Ascending aorta (tissue), 2 donors: ENCODE results near the gene LGMN. TPM values are rescaled to one million over a fixed set of nuclear protein-coding genes. Genes with fewer than 3 reads are reported as not detected.

Experiments
- DNase-seq, 2 donors: peaks; one replicate each; pipeline ENCODE4 v3.0.0-alpha.2; 2019; ENCODE audit warnings: low spot score in 2 of 2
- H3K27ac ChIP-seq, 2 donors: fragments of 200-600 bp; sonication (generic); one replicate each; pipeline ENCODE4 v1.5.1; 2016 to 2017; ENCODE audit warnings: mild to moderate bottlenecking in 1 of 2
- H3K27me3 ChIP-seq: fragments of 200-600 bp; sonication (generic); one replicate; pipeline ENCODE4 v1.5.1; 2017
- H3K36me3 ChIP-seq, 2 donors: fragments of 200-600 bp; sonication (generic); one replicate each; pipeline ENCODE4 v1.5.1; 2016
- H3K4me1 ChIP-seq, 2 donors: fragments of 200-600 bp; sonication (generic); one replicate each; pipeline ENCODE4 v1.5.1; 2016 to 2017; ENCODE audit warnings: mild to moderate bottlenecking in 1 of 2
- H3K4me3 ChIP-seq, 2 donors: fragments of 200-600 bp; sonication (generic); one replicate each; pipeline ENCODE4 v1.5.1; 2016 to 2017; ENCODE audit warnings: mild to moderate bottlenecking in 1 of 2
- H3K9me3 ChIP-seq, 2 donors: fragments of 200-600 bp; sonication (generic); one replicate each; pipeline ENCODE4 v1.5.1; 2016
- intact Hi-C: fragments of 100-400 bp; cut with DNase I; formaldehyde crosslinking; loops from one replicate; pipeline ENCODE4 v1.15.1; 2023
- total RNA-seq: library from RNA; depleted of rRNA; stranded (reverse); fragments of >200 nt; gene quantifications from one replicate; pipeline ENCODE4 v1.1.0, GENCODE V29; 2016
- TF ChIP-seq, protein P1 (sequence below), 3 experiments: fragments of 200-600 bp in 2 of 3; fragments of 450-650 bp in 1 of 3; sonication (generic) in 2 of 3; IDR thresholded peaks; one replicate each; pipeline ENCODE4 v1.5.1; 2016 to 2019; ENCODE audit warnings: antibody characterized with exemption in 3 of 3, mild to moderate bottlenecking in 1 of 3, moderate library complexity in 1 of 3

Gene LGMN
- total RNA-seq, 1 donor from 2014 or later: 76.7 TPM

DNA sequence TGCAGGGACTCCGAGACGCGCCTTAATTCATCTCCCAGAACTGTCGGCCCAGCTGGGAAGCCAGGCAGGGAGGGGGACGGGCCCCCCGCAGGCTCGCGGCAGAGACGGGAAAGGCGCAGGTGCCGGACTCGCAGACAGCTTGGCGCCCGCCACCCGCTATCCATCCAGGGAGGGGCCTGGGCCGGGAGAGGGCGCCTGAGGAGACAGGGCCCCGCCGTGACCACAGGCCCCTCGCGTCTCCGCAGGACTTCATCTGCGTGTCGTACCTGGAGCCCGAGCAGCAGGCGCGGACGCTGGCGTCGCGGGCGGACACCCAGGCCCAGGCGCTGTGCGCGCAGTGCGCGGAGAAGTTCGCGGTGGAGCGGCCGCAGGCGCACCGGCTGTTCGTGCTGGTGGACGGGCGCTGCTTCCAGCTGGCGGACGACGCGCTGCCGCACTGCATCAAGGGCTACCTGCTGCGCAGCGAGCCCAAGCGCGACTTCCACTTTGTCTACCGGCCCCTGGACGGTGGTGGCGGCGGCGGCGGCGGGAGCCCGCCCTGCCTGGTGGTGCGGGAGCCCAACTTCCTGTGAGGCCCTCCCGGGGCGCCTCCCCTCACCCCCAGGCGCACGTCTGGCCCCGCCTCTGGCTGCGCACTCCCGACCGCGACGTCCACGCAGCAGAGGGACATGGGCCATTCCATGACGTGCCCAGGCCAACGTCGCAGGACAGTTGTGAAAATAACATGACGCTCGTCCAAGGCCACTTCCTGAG, 60.6 kb downstream of the LGMN start:
- intact Hi-C loops: loop anchor here (1.0 to 2.0 kb wide), 2 partner anchors 61 to 95 kb away; partner anchors contain the start of gene LGMN
- Histone ChIP-seq H3K27me3 (no peaks in the 10 kb centered on the region), H3K27ac (peak overlapping the region in 1 of 2 donors; percentile 22), H3K4me1 (peaks cover 9 to 10% of the 10 kb centered on the region in 2 donors), H3K4me3 (peak overlapping the region; percentile 50 to 64), H3K9me3 (no peaks in the 10 kb centered on the region), H3K36me3 (peaks cover 10 to 18% of the 10 kb centered on the region in 2 donors)
- DNase-seq: no peak
- TF ChIP-seq, protein P1, sequence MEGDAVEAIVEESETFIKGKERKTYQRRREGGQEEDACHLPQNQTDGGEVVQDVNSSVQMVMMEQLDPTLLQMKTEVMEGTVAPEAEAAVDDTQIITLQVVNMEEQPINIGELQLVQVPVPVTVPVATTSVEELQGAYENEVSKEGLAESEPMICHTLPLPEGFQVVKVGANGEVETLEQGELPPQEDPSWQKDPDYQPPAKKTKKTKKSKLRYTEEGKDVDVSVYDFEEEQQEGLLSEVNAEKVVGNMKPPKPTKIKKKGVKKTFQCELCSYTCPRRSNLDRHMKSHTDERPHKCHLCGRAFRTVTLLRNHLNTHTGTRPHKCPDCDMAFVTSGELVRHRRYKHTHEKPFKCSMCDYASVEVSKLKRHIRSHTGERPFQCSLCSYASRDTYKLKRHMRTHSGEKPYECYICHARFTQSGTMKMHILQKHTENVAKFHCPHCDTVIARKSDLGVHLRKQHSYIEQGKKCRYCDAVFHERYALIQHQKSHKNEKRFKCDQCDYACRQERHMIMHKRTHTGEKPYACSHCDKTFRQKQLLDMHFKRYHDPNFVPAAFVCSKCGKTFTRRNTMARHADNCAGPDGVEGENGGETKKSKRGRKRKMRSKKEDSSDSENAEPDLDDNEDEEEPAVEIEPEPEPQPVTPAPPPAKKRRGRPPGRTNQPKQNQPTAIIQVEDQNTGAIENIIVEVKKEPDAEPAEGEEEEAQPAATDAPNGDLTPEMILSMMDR (IDR thresholded peaks at IDR 0.05): no peak

DNA sequence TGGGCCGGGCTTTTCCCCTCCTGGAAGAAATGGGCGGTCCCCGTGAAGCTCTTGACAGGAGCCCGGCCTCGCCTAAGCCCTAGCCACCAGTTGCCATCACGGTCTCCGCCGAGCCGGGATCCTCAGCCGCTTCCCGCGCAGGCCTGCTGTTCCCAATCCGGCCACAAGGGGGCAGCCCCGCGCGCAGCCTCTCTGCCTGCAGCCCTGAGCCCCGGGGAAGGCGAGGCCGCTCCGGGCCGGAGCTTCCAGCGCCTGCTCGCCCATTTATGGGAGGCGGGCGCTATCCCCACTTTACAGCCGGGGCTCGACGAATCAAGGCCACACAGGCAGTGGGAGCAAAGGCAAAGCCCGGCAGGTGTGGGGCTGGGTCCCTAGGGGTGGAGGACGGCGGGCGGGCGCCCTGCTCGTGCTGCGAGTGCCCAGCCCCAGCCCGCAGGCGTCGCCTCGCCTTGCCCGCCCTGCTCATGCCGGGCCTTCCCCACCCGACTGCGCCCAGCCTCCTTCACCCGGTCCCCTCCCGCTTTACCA, 61.5 kb downstream of the LGMN start:
- H3K27ac ChIP-seq: no peak overlapping the region
- peak overlapping the region; percentile 50 to 64 for H3K4me3 ChIP-seq
- H3K27me3 ChIP-seq: no peaks in the 10 kb centered on the region
- TF ChIP-seq, protein P1 (IDR thresholded peaks at IDR 0.05): peak; percentile 98 to 100 (median 100)
- DNase-seq: peak in 1 of 2 donors; percentile 86
- peaks cover 10 to 18% of the 10 kb centered on the region in 2 donors for H3K36me3 ChIP-seq
- intact Hi-C loops: loop anchor here (1.0 to 2.0 kb wide), 2 partner anchors 62 to 96 kb away; partner anchors contain the start of gene LGMN
- peaks cover 4% of the 10 kb centered on the region in 2 donors for H3K4me1 ChIP-seq
- H3K9me3 ChIP-seq: no peaks in the 10 kb centered on the region

DNA sequence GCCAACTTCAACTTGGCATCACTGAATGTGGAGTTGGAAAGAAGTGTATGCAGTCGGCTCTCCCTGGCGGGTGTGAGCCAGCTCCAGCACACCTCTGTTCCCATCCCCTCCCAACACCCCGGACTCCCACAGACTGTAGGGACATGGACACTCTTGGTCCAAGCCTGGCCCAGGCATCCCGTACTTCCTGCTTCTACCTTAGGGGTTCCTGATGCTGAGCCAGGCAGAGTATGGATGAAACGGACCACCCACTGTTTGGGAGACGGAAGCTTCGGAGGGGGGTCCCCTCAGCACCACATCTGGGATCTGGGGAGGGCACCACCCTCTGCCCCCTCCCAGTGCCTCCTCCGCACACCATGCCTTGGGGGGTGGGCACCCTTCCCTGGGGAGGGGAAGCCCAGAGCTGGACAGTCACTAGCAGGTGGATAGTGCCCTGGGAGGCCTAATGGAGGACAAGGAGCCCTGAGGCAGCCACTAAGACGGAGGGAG, 62.0 kb downstream of the LGMN start:
- no peak for DNase-seq
- peaks cover 10 to 18% of the 10 kb centered on the region in 2 donors for H3K36me3 ChIP-seq
- no peaks in the 10 kb centered on the region for H3K27me3 ChIP-seq
- H3K27ac ChIP-seq: no peak overlapping the region
- peak overlapping the region in 1 of 2 donors; percentile 64 for H3K4me3 ChIP-seq
- H3K4me1 ChIP-seq: peaks cover 4% of the 10 kb centered on the region in 2 donors
- TF ChIP-seq, protein P1 (IDR thresholded peaks at IDR 0.05): no peak
- no peaks in the 10 kb centered on the region for H3K9me3 ChIP-seq
- intact Hi-C loops: loop anchor here (2.0 kb wide), 1 partner anchor 62 kb away; the partner anchor contains the start of gene LGMN

DNA sequence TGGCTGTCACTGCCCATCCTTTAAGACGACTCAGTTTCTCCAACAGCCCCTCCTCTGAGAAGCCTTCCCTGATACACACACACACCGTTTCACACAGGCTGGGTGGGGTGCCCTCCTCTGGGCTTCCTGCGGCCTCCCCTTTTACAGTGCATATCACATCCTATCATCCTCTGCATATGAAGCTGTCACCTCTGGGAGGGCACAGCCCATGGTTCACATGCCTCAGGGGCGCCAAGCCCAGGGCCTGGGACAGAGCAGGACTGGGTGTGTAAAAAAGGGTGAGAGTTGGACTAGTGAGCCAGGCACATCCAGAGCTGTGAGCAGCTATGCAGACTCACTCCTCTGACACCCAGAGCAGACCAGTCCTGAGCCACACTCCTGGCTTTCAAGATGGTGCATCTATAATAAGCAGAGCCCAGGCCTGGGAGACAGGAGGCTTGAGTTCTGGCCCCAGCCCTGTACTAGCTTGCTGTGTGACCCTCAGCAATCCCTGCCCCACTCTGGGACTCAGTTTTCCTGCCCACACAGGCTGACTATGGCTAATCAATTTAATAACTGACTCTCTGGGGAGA, 62.6 kb downstream of the LGMN start:
- TF ChIP-seq, protein P1 (IDR thresholded peaks at IDR 0.05): no peak
- H3K9me3 ChIP-seq: no peaks in the 10 kb centered on the region
- no peak overlapping the region for H3K4me3 ChIP-seq
- no peaks in the 10 kb centered on the region for H3K27me3 ChIP-seq
- H3K27ac ChIP-seq: no peak overlapping the region
- peaks cover 10 to 18% of the 10 kb centered on the region in 2 donors for H3K36me3 ChIP-seq
- intact Hi-C loops: loop anchor here (2.0 kb wide), 1 partner anchor 63 kb away; the partner anchor contains the start of gene LGMN
- peaks cover 4% of the 10 kb centered on the region in 2 donors for H3K4me1 ChIP-seq
- no peak for DNase-seq

DNA sequence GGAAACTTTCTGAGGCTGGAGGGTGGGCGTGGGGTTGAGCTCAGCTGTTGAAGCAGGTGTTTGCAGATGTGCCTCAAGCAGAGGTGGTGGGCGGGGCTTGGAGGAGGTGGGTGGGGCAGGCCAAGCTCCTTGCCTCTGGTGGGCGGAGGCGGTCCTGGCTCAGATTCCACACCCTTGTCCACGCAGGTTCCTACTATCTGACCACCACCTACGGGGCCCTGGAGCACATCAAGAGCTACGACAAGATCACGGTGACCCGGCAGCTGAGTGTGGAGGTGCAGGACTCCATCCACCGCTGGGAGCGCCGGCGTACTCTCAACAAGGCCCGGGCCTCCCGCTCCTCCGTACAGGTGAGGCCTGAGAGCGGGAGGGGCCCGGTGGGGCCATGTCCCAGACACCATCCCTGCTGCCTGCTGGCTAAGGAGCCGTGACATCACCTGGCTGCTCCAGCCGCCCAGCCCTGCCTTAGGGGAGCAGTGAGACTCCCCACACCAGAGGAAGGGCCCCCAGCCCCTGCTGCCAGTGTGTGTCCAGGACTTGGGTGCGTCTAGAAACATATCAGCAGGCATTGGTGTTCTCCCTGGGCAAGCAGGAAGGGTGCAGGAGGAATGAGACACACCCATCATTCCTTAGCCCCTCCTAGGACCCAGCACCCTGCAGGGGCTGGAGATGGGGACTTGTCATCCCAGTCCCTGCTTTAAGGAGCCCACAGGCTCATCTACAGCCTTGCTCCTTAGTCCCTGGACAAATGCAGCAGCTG, 63.4 kb downstream of the LGMN start:
- TF ChIP-seq, protein P1 (IDR thresholded peaks at IDR 0.05): no peak
- H3K27ac ChIP-seq: no peak overlapping the region
- no peak for DNase-seq
- no peaks in the 10 kb centered on the region for H3K27me3 ChIP-seq
- H3K4me1 ChIP-seq: peaks cover 4% of the 10 kb centered on the region in 2 donors
- H3K36me3 ChIP-seq: peaks cover 14 to 21% of the 10 kb centered on the region in 2 donors
- intact Hi-C loops: loop anchor here (5.0 kb wide), 2 partner anchors 83 to 173 kb away; partner anchors contain the start of gene RIN3
- H3K4me3 ChIP-seq: no peak overlapping the region
- no peaks in the 10 kb centered on the region for H3K9me3 ChIP-seq
